Ishikawa (cell line): Measurements from ENCODE around the gene ATP13A1.

Experiments used
- CEBPB ChIP-seq: IDR thresholded peaks from 2 replicates; pipeline ENCODE4 v1.6.1; 2012
- EGR1 ChIP-seq: IDR thresholded peaks from 2 replicates; pipeline ENCODE4 v1.6.1; 2012
- EP300 ChIP-seq: IDR thresholded peaks from 2 replicates; pipeline ENCODE4 v1.6.1; 2012; ENCODE audit warnings: borderline replicate concordance
- FOXM1 ChIP-seq: IDR thresholded peaks from 2 replicates; pipeline ENCODE4 v1.6.1; 2012; ENCODE audit warnings: low read depth, borderline replicate concordance
- NFIC ChIP-seq: IDR thresholded peaks from 2 replicates; pipeline ENCODE4 v1.6.1; 2012
- RAD21 ChIP-seq: IDR thresholded peaks from 2 replicates; pipeline ENCODE4 v1.6.1; 2012; ENCODE audit warnings: low read depth
- TAF1 ChIP-seq: IDR thresholded peaks from 2 replicates; pipeline ENCODE4 v1.6.1; 2012; ENCODE audit warnings: low read depth, mild to moderate bottlenecking
- TCF12 ChIP-seq: IDR thresholded peaks from 2 replicates; pipeline ENCODE4 v1.6.1; 2012; ENCODE audit warnings: low read depth
- USF1 ChIP-seq: IDR thresholded peaks from 2 replicates; pipeline ENCODE4 v1.6.1; 2012
- ZBTB7A ChIP-seq: IDR thresholded peaks from 2 replicates; pipeline ENCODE4 v1.6.1; 2012; ENCODE audit warnings: low read depth
- TF ChIP-seq, protein P1 (sequence below): IDR thresholded peaks from 2 replicates; pipeline ENCODE4 v1.6.1; 2012; ENCODE audit warnings: low read depth, mild to moderate bottlenecking

GRCh38 chr19:19651076-19651475 lies 12.4 kb downstream of the ATP13A1 start:
- TF ChIP-seq EGR1 (no peak), TAF1 (no peak), RAD21 (no peak), ZBTB7A (no peak), USF1 (no peak), CEBPB (no peak), TCF12 (no peak), NFIC (no peak), FOXM1 (no peak), EP300 (no peak)
- TF ChIP-seq, protein P1, sequence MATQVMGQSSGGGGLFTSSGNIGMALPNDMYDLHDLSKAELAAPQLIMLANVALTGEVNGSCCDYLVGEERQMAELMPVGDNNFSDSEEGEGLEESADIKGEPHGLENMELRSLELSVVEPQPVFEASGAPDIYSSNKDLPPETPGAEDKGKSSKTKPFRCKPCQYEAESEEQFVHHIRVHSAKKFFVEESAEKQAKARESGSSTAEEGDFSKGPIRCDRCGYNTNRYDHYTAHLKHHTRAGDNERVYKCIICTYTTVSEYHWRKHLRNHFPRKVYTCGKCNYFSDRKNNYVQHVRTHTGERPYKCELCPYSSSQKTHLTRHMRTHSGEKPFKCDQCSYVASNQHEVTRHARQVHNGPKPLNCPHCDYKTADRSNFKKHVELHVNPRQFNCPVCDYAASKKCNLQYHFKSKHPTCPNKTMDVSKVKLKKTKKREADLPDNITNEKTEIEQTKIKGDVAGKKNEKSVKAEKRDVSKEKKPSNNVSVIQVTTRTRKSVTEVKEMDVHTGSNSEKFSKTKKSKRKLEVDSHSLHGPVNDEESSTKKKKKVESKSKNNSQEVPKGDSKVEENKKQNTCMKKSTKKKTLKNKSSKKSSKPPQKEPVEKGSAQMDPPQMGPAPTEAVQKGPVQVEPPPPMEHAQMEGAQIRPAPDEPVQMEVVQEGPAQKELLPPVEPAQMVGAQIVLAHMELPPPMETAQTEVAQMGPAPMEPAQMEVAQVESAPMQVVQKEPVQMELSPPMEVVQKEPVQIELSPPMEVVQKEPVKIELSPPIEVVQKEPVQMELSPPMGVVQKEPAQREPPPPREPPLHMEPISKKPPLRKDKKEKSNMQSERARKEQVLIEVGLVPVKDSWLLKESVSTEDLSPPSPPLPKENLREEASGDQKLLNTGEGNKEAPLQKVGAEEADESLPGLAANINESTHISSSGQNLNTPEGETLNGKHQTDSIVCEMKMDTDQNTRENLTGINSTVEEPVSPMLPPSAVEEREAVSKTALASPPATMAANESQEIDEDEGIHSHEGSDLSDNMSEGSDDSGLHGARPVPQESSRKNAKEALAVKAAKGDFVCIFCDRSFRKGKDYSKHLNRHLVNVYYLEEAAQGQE, result no peak
